ENCODE data around the gene PCBP3.

DNA sequence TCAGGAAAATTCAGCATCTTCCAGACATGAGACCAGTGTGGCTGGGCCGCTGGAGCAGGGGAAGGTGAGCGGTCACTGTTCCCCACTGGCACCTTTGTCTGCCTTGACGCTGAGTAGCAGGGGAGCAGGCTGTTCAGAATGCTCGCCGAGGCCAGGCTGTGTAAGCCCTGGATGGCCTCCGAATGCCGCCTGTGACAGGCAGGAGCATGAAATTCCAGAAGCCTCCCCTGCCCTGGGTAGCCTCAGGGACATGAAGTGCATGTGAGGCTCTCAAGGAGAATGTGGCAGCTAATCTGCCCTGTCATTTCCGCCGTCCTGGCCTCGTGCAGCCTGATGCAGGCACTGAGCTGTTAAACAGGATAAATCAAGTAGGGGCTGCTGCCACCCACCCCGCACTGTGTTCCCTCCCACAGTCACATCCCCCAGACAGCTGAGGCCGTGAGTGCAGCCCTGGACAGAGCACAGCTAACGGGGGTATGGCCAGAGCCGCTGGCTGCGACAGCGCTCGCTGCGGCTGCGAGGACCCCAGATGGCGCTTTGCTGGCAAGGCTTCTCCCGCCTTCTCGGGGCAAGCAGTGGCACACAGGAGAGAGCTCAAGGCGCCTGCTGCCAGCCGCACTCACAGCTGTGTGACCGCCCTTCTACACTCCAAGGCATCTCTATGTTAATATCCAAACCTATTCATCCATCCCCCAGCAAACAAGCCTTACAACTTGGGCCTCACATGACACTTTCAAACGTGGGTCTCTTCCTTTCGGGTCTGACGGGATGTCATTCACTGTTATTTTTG lies 233.1 kb downstream of the PCBP3 start:
- TF ChIP-seq, protein P1, sequence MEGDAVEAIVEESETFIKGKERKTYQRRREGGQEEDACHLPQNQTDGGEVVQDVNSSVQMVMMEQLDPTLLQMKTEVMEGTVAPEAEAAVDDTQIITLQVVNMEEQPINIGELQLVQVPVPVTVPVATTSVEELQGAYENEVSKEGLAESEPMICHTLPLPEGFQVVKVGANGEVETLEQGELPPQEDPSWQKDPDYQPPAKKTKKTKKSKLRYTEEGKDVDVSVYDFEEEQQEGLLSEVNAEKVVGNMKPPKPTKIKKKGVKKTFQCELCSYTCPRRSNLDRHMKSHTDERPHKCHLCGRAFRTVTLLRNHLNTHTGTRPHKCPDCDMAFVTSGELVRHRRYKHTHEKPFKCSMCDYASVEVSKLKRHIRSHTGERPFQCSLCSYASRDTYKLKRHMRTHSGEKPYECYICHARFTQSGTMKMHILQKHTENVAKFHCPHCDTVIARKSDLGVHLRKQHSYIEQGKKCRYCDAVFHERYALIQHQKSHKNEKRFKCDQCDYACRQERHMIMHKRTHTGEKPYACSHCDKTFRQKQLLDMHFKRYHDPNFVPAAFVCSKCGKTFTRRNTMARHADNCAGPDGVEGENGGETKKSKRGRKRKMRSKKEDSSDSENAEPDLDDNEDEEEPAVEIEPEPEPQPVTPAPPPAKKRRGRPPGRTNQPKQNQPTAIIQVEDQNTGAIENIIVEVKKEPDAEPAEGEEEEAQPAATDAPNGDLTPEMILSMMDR (IDR thresholded peaks at IDR 0.05): no peak
- no peak for TF ChIP-seq POLR2A (IDR thresholded peaks at IDR 0.05)
